K562 (cell line): ENCODE data around the gene CLDN5. TPM values are rescaled to one million over a fixed set of nuclear protein-coding genes. Genes with fewer than 3 reads are reported as not detected.
A peak's percentile ranks its signal among the peaks of the same experiment; 100 is the strongest.

Experiments
- ARID4B ChIP-seq: sonication (generic); formaldehyde crosslinking; IDR thresholded peaks from 2 replicates; pipeline ENCODE4 v1.8.0; 2022; ENCODE audit warnings: mild to moderate bottlenecking, missing genetic modification reagents
- CEBPB ChIP-seq: fragments of 450-650 bp; IDR thresholded peaks from 2 replicates; pipeline ENCODE4 v1.6.1; 2016; ENCODE audit warnings: missing genetic modification characterization, missing compliant biosample characterization
- ELK3 ChIP-seq: fragments of 450-650 bp; formaldehyde crosslinking; IDR thresholded peaks from 2 replicates; pipeline ENCODE4 v1.4.0; 2020; ENCODE audit warnings: mild to moderate bottlenecking
- HNRNPK ChIP-seq: fragments of 200-400 bp; formaldehyde crosslinking; IDR thresholded peaks from one replicate; pipeline ENCODE4 v1.6.1; 2018; ENCODE audit warnings: mild to moderate bottlenecking, low read depth, low read length; ENCODE audit not compliant: poor library complexity, severe bottlenecking
- HNRNPUL1 ChIP-seq: fragments of 200-400 bp; formaldehyde crosslinking; IDR thresholded peaks from 2 replicates; pipeline ENCODE4 v1.6.1; 2017; ENCODE audit warnings: low read length
- KLF16 ChIP-seq: IDR thresholded peaks from 2 replicates; pipeline ENCODE4 v1.6.1; 2016; ENCODE audit warnings: antibody characterized with exemption
- MECOM ChIP-seq: fragments of 250-450 bp; sonication (Bioruptor Pico); IDR thresholded peaks from 2 replicates; pipeline ENCODE4 v1.8.0; 2022; ENCODE audit warnings: inconsistent platforms
- MYBL2 ChIP-seq, 2 experiments: fragments of 450-650 bp in 1 of 2; sonication (generic) in 1 of 2; formaldehyde crosslinking in 1 of 2; IDR thresholded peaks; 2 replicates each; pipeline versions ENCODE4 v1.6.1 to v1.8.1; 2017 to 2022; ENCODE audit warnings: borderline replicate concordance in 1 of 2, inconsistent platforms in 1 of 2, low read depth in 1 of 2, mild to moderate bottlenecking in 1 of 2, missing genetic modification reagents in 1 of 2, moderate library complexity in 1 of 2
- PRDM10 ChIP-seq: fragments of 450-650 bp; IDR thresholded peaks from 2 replicates; pipeline ENCODE4 v1.6.1; 2018; ENCODE audit not compliant: partially characterized antibody
- TCF15 ChIP-seq: fragments of 250-450 bp; sonication (Bioruptor Pico); IDR thresholded peaks from 2 replicates; pipeline ENCODE4 v1.8.0; 2022; ENCODE audit warnings: moderate library complexity, mild to moderate bottlenecking, inconsistent platforms
- XRCC4 ChIP-seq: IDR thresholded peaks from one replicate; pipeline ENCODE4 v1.6.1; 2011; ENCODE audit not compliant: insufficient read depth, insufficient read length; ENCODE audit errors: extremely low read depth
- ZNF398 ChIP-seq: fragments of 250-450 bp; sonication (Bioruptor Pico); IDR thresholded peaks from 2 replicates; pipeline ENCODE4 v1.8.0; 2021; ENCODE audit warnings: moderate library complexity, mild to moderate bottlenecking, inconsistent platforms
- polyA plus RNA-seq, 8 experiments: library from polyadenylated mRNA; depleted of rRNA in 4 of 8; stranded (reverse) in 5 of 8; unstranded in 3 of 8; fragments of >200 nt; fragmentation: Nextera tagmentation in 2 of 8; fragmentation: Illumina TruSeq in 1 of 8; extraction: Ambion mirVana in 2 of 8; extraction: Trizol in 1 of 8; gene quantifications; 2 replicates each; pipeline versions ENCODE4 v1.2.1 to v1.2.3, GENCODE V29; 2011 to 2014; ENCODE audit warnings: inconsistent platforms in 1 of 8, missing spikeins in 1 of 8
- total RNA-seq, 7 experiments: library from RNA; depleted of rRNA in 6 of 7; stranded (reverse); fragments of >200 nt in 6 of 7; fragmentation: Illumina TruSeq in 2 of 7; extraction: Trizol in 2 of 7; gene quantifications; 2 replicates each; pipeline versions ENCODE4 v1.2.1 to v1.2.3, GENCODE V29; 2011 to 2021; ENCODE audit warnings: low replicate concordance in 1 of 7

Gene CLDN5
- total and polyA plus RNA-seq, 9 of the 15 experiments (the other 6 are each of a cell fraction or from before 2014, with no cell fraction given), result 0.20 TPM; not detected in 8

- no peak for TF ChIP-seq ZNF398 (CRISPR knock-in tag)
- no peak for TF ChIP-seq HNRNPUL1
- TF ChIP-seq ARID4B, result no peak
- TF ChIP-seq ELK3 (CRISPR knock-in tag), result no peak
- peak; percentile 56; the same call in 1 of the 2 replicates for TF ChIP-seq KLF16
- TF ChIP-seq PRDM10, result no peak
- no peak for TF ChIP-seq CEBPB
- no peak for TF ChIP-seq MYBL2 (IDR thresholded peaks at IDR 0.05; ENCODE audit: low read depth)
- no peak for TF ChIP-seq MYBL2 (CRISPR knock-in tag; IDR thresholded peaks at IDR 0.05; ENCODE audit: borderline replicate concordance)
- TF ChIP-seq TCF15 (CRISPR knock-in tag), result no peak
- TF ChIP-seq HNRNPK, result no peak
- no peak for TF ChIP-seq MECOM (CRISPR knock-in tag)
- no peak for TF ChIP-seq XRCC4
These were observed 45.3 kb downstream of the CLDN5 start, which contains the start of gene UFD1 (continued) for GRCh38 chr22:19478901-19479354.
